Posterior vena cava (tissue), 2 donors: Measurements from ENCODE around the gene TENM4. TPM values are rescaled to one million over a fixed set of nuclear protein-coding genes. Genes with fewer than 3 reads are reported as not detected.
"Not testable (repeated sequence)": the region's sequence is repeated elsewhere in the genome, so short reads cannot be mapped to it uniquely, and the experiment has no call there.

Experiments used
- DNase-seq: peaks from one replicate; pipeline ENCODE4 v3.0.0-alpha.2; 2020; ENCODE audit warnings: low spot score
- intact Hi-C, 2 donors: fragments of 100-400 bp; cut with DNase I; formaldehyde crosslinking; loops; one replicate each; pipeline versions ENCODE4 v1.14.1 to v1.14.2; 2022 to 2023
- total RNA-seq, 2 donors: library from RNA; stranded (reverse); fragmentation: NEBNext Ultra II Directional; extraction: Animal tissue kit (Norgen Biotek cat#: 25700); gene quantifications; one replicate each; pipeline ENCODE4 v1.2.1, GENCODE V29; 2021
- donor health status: DM: yes; HTN: yes; CAD: no.
- donor health status: DM: yes; HTN: yes; CAD: no.

TENM4 gene
- total RNA-seq, 2 donors from 2014 or later = 5.6 to 7.4 TPM

GRCh38 chr11:78990261-78990660, 450.6 kb downstream of the TENM4 start:
- intact Hi-C loops = no loop called here
- no peak for DNase-seq

- intact Hi-C loops = no loop called here
These were observed 453.1 kb downstream of the TENM4 start for GRCh38 chr11:78987748-78988147.

GRCh38 chr11:78986305-78986704, 454.5 kb downstream of the TENM4 start:
- DNase-seq = no peak

More at GRCh38 chr11:78987748-78988147, 453.1 kb downstream of the TENM4 start:
- no peak for DNase-seq

GRCh38 chr11:78985663-78986062, 455.2 kb downstream of the TENM4 start:
- intact Hi-C loops = no loop called here
- no peak for DNase-seq

More at GRCh38 chr11:78986305-78986704, 454.5 kb downstream of the TENM4 start:
- intact Hi-C loops = no loop called here

- intact Hi-C loops = no loop called here
These were observed 458.4 kb downstream of the TENM4 start for GRCh38 chr11:78982473-78982872.

GRCh38 chr11:78981153-78981552, 459.7 kb downstream of the TENM4 start:
- intact Hi-C loops = no loop called here
- DNase-seq = no peak

More at GRCh38 chr11:78982473-78982872, 458.4 kb downstream of the TENM4 start:
- no peak for DNase-seq

DNA sequence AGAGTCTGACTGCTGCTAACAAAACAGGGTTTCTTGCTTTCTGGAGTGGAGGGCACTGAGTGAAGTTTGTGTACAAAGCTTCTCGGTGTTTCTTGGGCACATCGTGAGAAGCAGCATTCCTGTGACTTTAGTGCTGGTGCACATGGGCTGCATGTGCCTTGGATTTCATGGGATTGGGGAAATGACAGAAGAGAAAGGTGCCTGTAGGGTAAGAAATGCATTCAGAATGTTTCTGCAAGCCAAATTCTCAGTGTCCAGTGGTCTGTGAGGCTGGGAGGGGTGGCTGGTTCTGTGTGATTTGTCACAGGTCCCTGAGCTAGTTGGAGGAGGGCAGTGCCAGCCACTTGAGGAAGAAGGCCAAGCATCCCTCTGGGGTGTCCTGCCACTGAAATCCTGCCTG, 462.0 kb downstream of the TENM4 start:
- no peak for DNase-seq
- intact Hi-C loops = no loop called here

- intact Hi-C loops, DNase-seq: not testable (repeated sequence)
These were observed 463.0 kb downstream of the TENM4 start for GRCh38 chr11:78977848-78978247.

DNA sequence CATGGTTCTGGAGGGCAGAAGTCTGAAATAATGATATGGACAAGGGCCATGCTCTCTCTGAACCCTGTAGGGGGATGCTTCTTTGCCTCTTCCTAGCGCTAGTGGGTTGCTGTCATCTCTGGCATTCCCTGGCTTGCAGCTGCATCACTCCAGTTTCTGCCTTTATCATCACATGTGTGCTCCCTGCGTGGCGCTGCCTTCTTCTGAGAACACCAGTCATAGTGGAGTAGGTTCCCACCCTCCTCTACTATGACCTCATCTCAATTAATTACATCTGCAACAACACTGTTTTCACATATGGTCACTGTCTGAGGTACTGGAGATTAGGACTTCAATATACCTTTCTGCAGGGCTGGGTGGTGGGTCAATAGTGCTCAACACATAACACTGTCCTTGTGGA, 463.8 kb downstream of the TENM4 start:
- no peak for DNase-seq
- intact Hi-C loops = no loop called here

DNA sequence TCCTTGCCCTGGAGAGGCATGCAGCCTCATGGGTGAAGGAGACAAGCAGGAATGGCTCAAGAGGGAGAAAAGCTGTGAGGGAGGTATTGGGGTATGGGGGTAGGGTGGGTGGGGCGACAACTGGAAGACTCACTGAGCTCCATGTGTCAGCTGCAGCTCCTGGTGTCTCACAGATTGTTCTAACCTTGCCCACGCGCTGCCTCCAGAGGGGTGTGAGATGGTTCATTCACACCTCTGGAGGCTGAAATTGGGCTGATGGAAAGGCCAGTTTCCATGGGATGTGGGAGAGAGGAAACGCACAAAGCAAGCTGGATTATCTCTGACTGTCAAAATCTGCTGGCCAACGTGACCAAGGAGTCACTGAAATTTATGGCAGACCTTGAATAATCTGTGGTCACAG, 465.7 kb downstream of the TENM4 start:
- no peak for DNase-seq
- intact Hi-C loops = no loop called here

DNA sequence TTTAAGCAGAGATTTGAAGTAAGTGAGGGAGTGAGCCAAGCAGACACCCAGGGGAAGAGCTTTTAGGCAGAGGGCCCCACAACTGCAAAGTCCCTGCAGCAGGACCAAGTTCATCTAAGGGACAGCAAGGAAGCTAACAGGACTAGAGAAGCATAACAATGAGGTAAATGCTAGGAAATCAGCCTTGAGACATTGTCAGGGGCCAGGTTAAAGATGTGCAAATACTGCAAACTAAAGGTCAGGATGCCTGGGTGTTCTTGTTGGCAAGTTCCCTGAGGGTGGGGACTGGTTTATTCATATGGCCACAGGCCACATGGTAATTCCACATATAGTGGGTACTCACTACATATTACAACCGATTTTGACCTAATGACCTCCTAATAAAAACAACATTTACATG, 467.0 kb downstream of the TENM4 start:
- DNase-seq = no peak
- intact Hi-C loops = no loop called here

GRCh38 chr11:78972590-78972989, 468.2 kb downstream of the TENM4 start:
- intact Hi-C loops = no loop called here

GRCh38 chr11:78972177-78972576, 468.7 kb downstream of the TENM4 start:
- DNase-seq = no peak
- intact Hi-C loops = no loop called here

More at GRCh38 chr11:78972590-78972989, 468.2 kb downstream of the TENM4 start:
- no peak for DNase-seq

DNA sequence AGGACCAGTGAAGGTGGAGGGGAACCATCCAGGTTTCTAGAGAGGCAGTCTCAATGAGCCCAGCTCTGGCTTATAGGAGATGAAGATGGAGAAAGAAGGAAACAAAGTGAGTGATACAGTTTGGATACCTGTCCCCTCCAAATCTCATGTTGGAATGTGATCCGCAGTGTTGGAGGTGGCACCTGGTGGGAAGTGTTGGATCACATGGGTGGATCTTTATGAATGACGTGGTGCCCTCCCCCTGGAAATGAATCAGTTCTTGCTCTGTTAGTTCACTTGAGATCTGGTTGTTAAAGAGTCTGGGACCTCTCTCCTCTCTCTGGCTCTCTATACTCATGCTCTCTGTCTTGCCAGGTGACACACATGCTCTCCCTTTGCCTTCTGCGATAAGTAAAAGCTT, 473.0 kb downstream of the TENM4 start:
- DNase-seq = no peak
- intact Hi-C loops = no loop called here

- intact Hi-C loops = no loop called here
- DNase-seq = no peak
These were observed 475.4 kb downstream of the TENM4 start for GRCh38 chr11:78965432-78965831.

GRCh38 chr11:78961937-78962701, 478.7 kb downstream of the TENM4 start:
- no peak for DNase-seq
- intact Hi-C loops = no loop called here

- intact Hi-C loops = no loop called here
- DNase-seq = no peak
These were observed 479.6 kb downstream of the TENM4 start for GRCh38 chr11:78961247-78961646.

GRCh38 chr11:78958444-78958843, 482.4 kb downstream of the TENM4 start:
- intact Hi-C loops = no loop called here
- DNase-seq = no peak

GRCh38 chr11:78957476-78958245, 483.2 kb downstream of the TENM4 start:
- no peak for DNase-seq
- intact Hi-C loops = no loop called here

GRCh38 chr11:78954696-78955095, 486.1 kb downstream of the TENM4 start:
- DNase-seq = no peak
- intact Hi-C loops = no loop called here

- intact Hi-C loops = no loop called here
- DNase-seq = no peak
These were observed 486.6 kb downstream of the TENM4 start for GRCh38 chr11:78954261-78954660.
